Adrenal gland (tissue), 5 donors: Measurements from ENCODE around the gene CCR9.

Experiments used
- POLR2A ChIP-seq, 2 donors: fragments of 450-650 bp; IDR thresholded peaks; one replicate each; pipeline ENCODE4 v1.6.1; 2017; ENCODE audit warnings: antibody characterized with exemption in 2 of 2, mild to moderate bottlenecking in 2 of 2, moderate library complexity in 1 of 2
- TF ChIP-seq, protein P1 (sequence below), 6 experiments: fragments of 450-650 bp in 4 of 6; fragments of 200-600 bp in 2 of 6; sonication (generic) in 1 of 6; IDR thresholded peaks; 1 replicate in 5 of 6; 2 replicates in 1 of 6; pipeline versions ENCODE4 v1.5.1 to v1.8.0; 2016 to 2021; ENCODE audit warnings: antibody characterized with exemption in 6 of 6, mild to moderate bottlenecking in 2 of 6, moderate library complexity in 1 of 6
- donor health status: DM: no; HTN: no; CAD: no.

DNA sequence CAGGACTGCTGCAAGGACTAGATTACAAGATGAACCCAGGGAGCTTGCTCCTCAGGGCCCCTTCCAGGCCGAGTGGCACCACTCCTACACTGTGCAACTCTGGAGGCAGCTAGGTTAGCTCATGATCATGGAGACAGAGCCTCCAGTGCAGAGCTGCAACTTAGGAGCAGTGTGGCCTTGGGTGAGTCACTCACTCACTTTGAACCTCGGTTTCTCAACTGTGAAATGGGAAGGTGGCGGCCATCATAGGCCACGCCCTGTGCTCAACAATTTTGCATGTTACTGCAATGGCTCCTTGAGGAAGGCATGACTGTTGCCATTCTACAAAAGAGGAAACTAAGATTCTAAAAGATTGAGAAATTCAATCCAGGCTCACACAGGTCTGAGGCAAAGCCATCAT lies 45.8 kb downstream of the CCR9 start:
- no peak for TF ChIP-seq POLR2A (IDR thresholded peaks at IDR 0.05)
- TF ChIP-seq, protein P1, sequence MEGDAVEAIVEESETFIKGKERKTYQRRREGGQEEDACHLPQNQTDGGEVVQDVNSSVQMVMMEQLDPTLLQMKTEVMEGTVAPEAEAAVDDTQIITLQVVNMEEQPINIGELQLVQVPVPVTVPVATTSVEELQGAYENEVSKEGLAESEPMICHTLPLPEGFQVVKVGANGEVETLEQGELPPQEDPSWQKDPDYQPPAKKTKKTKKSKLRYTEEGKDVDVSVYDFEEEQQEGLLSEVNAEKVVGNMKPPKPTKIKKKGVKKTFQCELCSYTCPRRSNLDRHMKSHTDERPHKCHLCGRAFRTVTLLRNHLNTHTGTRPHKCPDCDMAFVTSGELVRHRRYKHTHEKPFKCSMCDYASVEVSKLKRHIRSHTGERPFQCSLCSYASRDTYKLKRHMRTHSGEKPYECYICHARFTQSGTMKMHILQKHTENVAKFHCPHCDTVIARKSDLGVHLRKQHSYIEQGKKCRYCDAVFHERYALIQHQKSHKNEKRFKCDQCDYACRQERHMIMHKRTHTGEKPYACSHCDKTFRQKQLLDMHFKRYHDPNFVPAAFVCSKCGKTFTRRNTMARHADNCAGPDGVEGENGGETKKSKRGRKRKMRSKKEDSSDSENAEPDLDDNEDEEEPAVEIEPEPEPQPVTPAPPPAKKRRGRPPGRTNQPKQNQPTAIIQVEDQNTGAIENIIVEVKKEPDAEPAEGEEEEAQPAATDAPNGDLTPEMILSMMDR (IDR thresholded peaks at IDR 0.05) = no peak
